SK-N-SH (cell line): ENCODE data around the gene CRTC1. TPM values are rescaled to one million over a fixed set of nuclear protein-coding genes. Genes with fewer than 3 reads are reported as not detected.
A peak's percentile ranks its signal among the peaks of the same experiment; 100 is the strongest.

ENCODE experiments used
- CTCF ChIA-PET: fragments of 300-600, 350-600 bp; formaldehyde crosslinking; extraction: SDS; loops from one replicate; lab custom pipeline; 2021; lab: Yijun Ruan, JAX
- POLR2A ChIA-PET: fragments of 350-600 bp; sonication (Branson Sonifier 250); formaldehyde crosslinking; extraction: SDS; loops from one replicate; lab custom pipeline; 2020; ENCODE audit warnings: antibody characterized with exemption, inconsistent platforms; lab: Yijun Ruan, JAX
- DNase-seq: peaks from one replicate; pipeline ENCODE4 v3.0.0; 2012
- H2AFZ ChIP-seq: fragments of 200-600 bp; sonication (generic); 2 replicates; pipeline ENCODE4 v1.8.1; 2016; ENCODE audit warnings: antibody characterized with exemption, mild to moderate bottlenecking, low read depth
- H3F3A ChIP-seq: fragments of 200-600 bp; sonication (generic); replicated peaks from 2 replicates; pipeline ENCODE3; 2016; ENCODE audit warnings: antibody characterized with exemption, mild to moderate bottlenecking; ENCODE audit not compliant: insufficient read depth
- H3K27ac ChIP-seq, 2 experiments: fragments of 200-500 bp in 1 of 2; fragments of 200-600 bp in 1 of 2; sonication (Bioruptor generic) in 1 of 2; sonication (generic), shearing (Covaris generic) in 1 of 2; 2 replicates each; pipeline versions ENCODE4 v1.5.1 to v1.6.1; 2014 to 2016; ENCODE audit warnings: low read depth in 2 of 2, inconsistent platforms in 1 of 2, low read length in 1 of 2, mild to moderate bottlenecking in 1 of 2, mixed read lengths in 1 of 2
- H3K27me3 ChIP-seq: fragments of 200-600 bp; sonication (generic), shearing (Covaris generic); 2 replicates; pipeline ENCODE4 v1.6.1; 2016; ENCODE audit warnings: mixed run types; ENCODE audit not compliant: insufficient read depth
- H3K36me3 ChIP-seq, 2 experiments: fragments of 200-500 bp in 1 of 2; fragments of 200-600 bp in 1 of 2; sonication (Bioruptor generic) in 1 of 2; sonication (generic) in 1 of 2; replicated peaks in 1 of 2; 2 replicates each; pipeline versions ENCODE3 to v1.5.1; 2014 to 2016; ENCODE audit warnings: low read length in 1 of 2, mild to moderate bottlenecking in 1 of 2; ENCODE audit not compliant: insufficient read depth in 2 of 2, control insufficient read depth in 1 of 2
- H3K4me1 ChIP-seq, 2 experiments: fragments of 200-500 bp in 1 of 2; fragments of 200-600 bp in 1 of 2; sonication (Bioruptor generic) in 1 of 2; sonication (generic), shearing (Covaris generic) in 1 of 2; 2 replicates each; pipeline versions ENCODE4 v1.5.1 to v1.6.1; 2014 to 2016; ENCODE audit warnings: low read depth in 1 of 2, low read length in 1 of 2, mixed run types in 1 of 2; ENCODE audit not compliant: insufficient read depth in 2 of 2, control insufficient read depth in 1 of 2
- H3K4me2 ChIP-seq: fragments of 200-600 bp; sonication (generic), shearing (Covaris generic); 2 replicates; pipeline ENCODE4 v1.6.1; 2017; ENCODE audit warnings: mixed run types
- H3K4me3 ChIP-seq, 2 experiments: fragments of 200-500 bp in 1 of 2; fragments of 200-600 bp in 1 of 2; sonication (Bioruptor generic) in 1 of 2; sonication (generic), shearing (Covaris generic) in 1 of 2; 2 replicates each; pipeline versions ENCODE4 v1.5.1 to v1.8.1; 2014 to 2016; ENCODE audit warnings: low read depth in 2 of 2, inconsistent platforms in 1 of 2, low read length in 1 of 2, mild to moderate bottlenecking in 1 of 2, mixed read lengths in 1 of 2, moderate library complexity in 1 of 2
- H3K79me2 ChIP-seq: fragments of 200-600 bp; sonication (generic); 2 replicates; pipeline ENCODE4 v1.8.1; 2017; ENCODE audit warnings: mild to moderate bottlenecking; ENCODE audit not compliant: insufficient read depth
- H3K9ac ChIP-seq: fragments of 200-600 bp; sonication (generic); 2 replicates; pipeline ENCODE4 v1.6.1; 2017; ENCODE audit warnings: mixed run types
- H3K9me2 ChIP-seq: fragments of 200-600 bp; sonication (generic); 2 replicates; pipeline ENCODE4 v1.6.1; 2017; ENCODE audit warnings: mixed run types
- H3K9me3 ChIP-seq: fragments of 200-600 bp; sonication (generic); 2 replicates; pipeline ENCODE4 v1.6.1; 2017; ENCODE audit warnings: mixed run types, mild to moderate bottlenecking, moderate library complexity
- H4K20me1 ChIP-seq: fragments of 200-600 bp; sonication (generic); 2 replicates; pipeline ENCODE4 v1.6.1; 2017; ENCODE audit warnings: mild to moderate bottlenecking, mixed run types; ENCODE audit not compliant: insufficient read depth
- CHD2 ChIP-seq: fragments of 150-350 bp; IDR thresholded peaks from 2 replicates; pipeline ENCODE4 v1.6.1; 2018; ENCODE audit warnings: low read length; ENCODE audit not compliant: partially characterized antibody
- ELF1 ChIP-seq: IDR thresholded peaks from 2 replicates; pipeline ENCODE4 v1.4.0; 2012
- EP300 ChIP-seq, 2 experiments: IDR thresholded peaks; 2 replicates each; pipeline versions ENCODE4 v1.4.0 to v1.6.1; 2012; ENCODE audit warnings: borderline replicate concordance in 1 of 2, low read depth in 1 of 2, low read length in 1 of 2
- FOSL2 ChIP-seq: IDR thresholded peaks from 2 replicates; pipeline ENCODE4 v1.4.0; 2012; ENCODE audit warnings: low read depth, mild to moderate bottlenecking, moderate library complexity, borderline replicate concordance
- FOXM1 ChIP-seq: IDR thresholded peaks from 2 replicates; pipeline ENCODE4 v1.4.0; 2012; ENCODE audit warnings: low read depth, mild to moderate bottlenecking
- GATA2 ChIP-seq: sonication (generic); formaldehyde crosslinking; IDR thresholded peaks from 2 replicates; pipeline ENCODE4 v1.5.0; 2020; ENCODE audit warnings: mild to moderate bottlenecking, missing genetic modification reagents
- MAX ChIP-seq: IDR thresholded peaks from 2 replicates; pipeline ENCODE4 v1.4.0; 2012; ENCODE audit warnings: low read depth
- RAD21 ChIP-seq: IDR thresholded peaks from 2 replicates; pipeline ENCODE4 v1.6.1; 2012; ENCODE audit warnings: mild to moderate bottlenecking, low read length
- RXRA ChIP-seq: IDR thresholded peaks from 2 replicates; pipeline ENCODE4 v1.4.0; 2012; ENCODE audit warnings: low read depth, mild to moderate bottlenecking, borderline replicate concordance
- SIN3A ChIP-seq: IDR thresholded peaks from 2 replicates; pipeline ENCODE4 v1.6.1; 2012; ENCODE audit warnings: low read depth, mild to moderate bottlenecking, low read length, moderate library complexity, borderline replicate concordance
- SMC3 ChIP-seq: IDR thresholded peaks from 2 replicates; pipeline ENCODE4 v1.6.1; 2012; ENCODE audit warnings: low read depth, low read length, improper control_type of control experiment
- TCF12 ChIP-seq: IDR thresholded peaks from 2 replicates; pipeline ENCODE4 v1.4.0; 2012
- YY1 ChIP-seq: IDR thresholded peaks from 2 replicates; pipeline ENCODE4 v1.4.0; 2012; ENCODE audit warnings: low read depth, mild to moderate bottlenecking
- WGBS: methylation state at CpG from one replicate; pipeline ENCODE4 v1.1.6; 2017; ENCODE audit warnings: low lambda C conversion rate; 5-methylcytosine and 5-hydroxymethylcytosine counted together
- polyA plus RNA-seq, 3 experiments: library from polyadenylated mRNA; depleted of rRNA; stranded (reverse); fragments of >200 nt; gene quantifications; 2 replicates each; pipeline ENCODE4 v1.2.3, GENCODE V29; 2012

Gene CRTC1
- polyA plus RNA-seq, 1 of the 3 experiments (the other 2 are of a cell fraction) = 5.0 TPM

- Histone ChIP-seq H3K27ac (no peak overlapping the region; a peak in 1 of 4 replicates), H2AFZ (no peak overlapping the region), H3K79me2 (no peaks in the 10 kb centered on the region), H4K20me1 (no peaks in the 10 kb centered on the region), H3F3A (peaks cover 10% of the 10 kb centered on the region), H3K27me3 (no peaks in the 10 kb centered on the region), H3K9me2 (no peaks in the 10 kb centered on the region), H3K36me3 (no peaks in the 10 kb centered on the region), H3K4me2 (no peak overlapping the region), H3K4me3 (no peak overlapping the region), H3K9me3 (no peaks in the 10 kb centered on the region), H3K4me1 (peaks cover 20 to 32% of the 10 kb centered on the region in 2 experiments; a peak in 3 of 4 replicates), H3K9ac (no peak overlapping the region)
- POLR2A ChIA-PET = interaction anchor here (1.0 to 1.3 kb wide), 2 partner anchors 10 to 203 kb away, joined by 3 read pairs; partner anchors contain the start of gene UBA52
- TF ChIP-seq GATA2 (CRISPR knock-in tag) (no peak), RAD21 (no peak), FOXM1 (no peak), YY1 (no peak), CHD2 (no peak), ELF1 (no peak), SMC3 (no peak), MAX (no peak), EP300 (IDR thresholded peaks at IDR 0.05; ENCODE audit: borderline replicate concordance in 1 of 2, low read depth in 1 of 2, low read length in 1 of 2) (no peak)
- 94% methylated on average over 9 of the region's 11 CpGs for WGBS
- DNase-seq = no peak
- CTCF ChIA-PET = interaction anchor here (1.3 to 1.9 kb wide), 3 partner anchors 58 to 92 kb away, joined by 3 to 6 read pairs (median 5); partner anchors contain the start of gene UPF1
These were observed 90.6 kb downstream of the CRTC1 start for GRCh38 chr19:18774107-18774506.

- Histone ChIP-seq H3K9me2 (no peaks in the 10 kb centered on the region), H3K4me2 (no peak overlapping the region), H3K9me3 (no peaks in the 10 kb centered on the region), H3K36me3 (no peaks in the 10 kb centered on the region), H3K9ac (no peak overlapping the region), H3F3A (peaks cover 10% of the 10 kb centered on the region), H3K4me3 (no peak overlapping the region), H3K27me3 (no peaks in the 10 kb centered on the region), H3K27ac (peak overlapping the region in 1 of 2 experiments; percentile 75; a peak in 1 of 4 replicates), H3K79me2 (no peaks in the 10 kb centered on the region), H2AFZ (no peak overlapping the region), H3K4me1 (peaks cover 20 to 32% of the 10 kb centered on the region in 2 experiments; a peak in 3 of 4 replicates), H4K20me1 (no peaks in the 10 kb centered on the region)
- 98% methylated on average over 32 of the region's 40 CpGs for WGBS
- POLR2A ChIA-PET = no interaction called here
- CTCF ChIA-PET = no interaction called here
- TF ChIP-seq MAX (no peak), TCF12 (no peak), FOSL2 (no peak), RXRA (no peak), SIN3A (no peak), FOXM1 (no peak), YY1 (no peak)
- DNase-seq = no peak
These were observed 91.4 kb downstream of the CRTC1 start for GRCh38 chr19:18774782-18775444.
